Thymus (tissue), 11 donors: ENCODE data around the gene PHLDB2. TPM values are rescaled to one million over a fixed set of nuclear protein-coding genes. Genes with fewer than 3 reads are reported as not detected.

Experiments
- DNase-seq, 9 donors: peaks; one replicate each; pipeline ENCODE4 v3.0.0-alpha.2; 2013; ENCODE audit warnings: low spot score in 9 of 9, low read depth in 6 of 9, missing footprints in 1 of 9
- H3K27ac ChIP-seq, 2 donors: one replicate each; pipeline ENCODE4 v1.5.1; 2013; ENCODE audit warnings: control low read depth in 1 of 2, low read depth in 1 of 2, low read length in 1 of 2, mild to moderate bottlenecking in 1 of 2, moderate library complexity in 1 of 2
- H3K27me3 ChIP-seq, 2 donors: one replicate each; pipeline ENCODE4 v1.5.1; 2013; ENCODE audit warnings: low read length in 1 of 2; ENCODE audit not compliant: control insufficient read depth in 2 of 2, insufficient read depth in 1 of 2
- H3K36me3 ChIP-seq, 2 donors: one replicate each; pipeline ENCODE4 v1.5.1; 2013; ENCODE audit warnings: low read length in 1 of 2, mild to moderate bottlenecking in 1 of 2, moderate library complexity in 1 of 2; ENCODE audit not compliant: control insufficient read depth in 2 of 2, insufficient read depth in 2 of 2
- H3K4me1 ChIP-seq, 2 donors: one replicate each; pipeline ENCODE4 v1.5.1; 2013; ENCODE audit warnings: low read length in 2 of 2; ENCODE audit not compliant: control insufficient read depth in 2 of 2, insufficient read depth in 2 of 2
- H3K4me3 ChIP-seq, 2 donors: one replicate each; pipeline ENCODE4 v1.5.1; 2013; ENCODE audit warnings: low read length in 2 of 2, control low read depth in 1 of 2, mild to moderate bottlenecking in 1 of 2
- H3K9me3 ChIP-seq, 2 donors: one replicate each; pipeline ENCODE4 v1.5.1; 2013; ENCODE audit warnings: low read length in 1 of 2, mild to moderate bottlenecking in 1 of 2; ENCODE audit not compliant: control insufficient read depth in 2 of 2, insufficient read depth in 1 of 2
- WGBS: extraction: QIAGEN DNeasy Blood & Tissue Kit; methylation state at CpG from one replicate; pipeline ENCODE4 v1.1.7; 2013; 5-methylcytosine and 5-hydroxymethylcytosine counted together
- polyA plus RNA-seq: library from polyadenylated mRNA; stranded (reverse); fragments of 200-250 nt; gene quantifications from one replicate; pipeline ENCODE4 v1.2.3, GENCODE V29; 2013
- total RNA-seq: library from RNA; stranded (reverse); fragments of 120-200 nt; gene quantifications from one replicate; pipeline ENCODE4 v1.2.4, GENCODE V29; 2013
- donor health status: healthy.

PHLDB2 gene
- total and polyA plus RNA-seq, 2 donors, result 7.5 to 37.8 TPM

- WGBS, result 8% methylated on average over 61 of the region's 61 CpGs
- no peaks in the 10 kb centered on the region for H3K27me3 ChIP-seq
- H3K4me1 ChIP-seq, result peaks cover 5 to 9% of the 10 kb centered on the region in 2 donors
- H3K4me3 ChIP-seq, result peak within 1 kb of the TSS; percentile 90 to 94
- H3K36me3 ChIP-seq, result peaks cover 0 to 7% of the 10 kb centered on the region in 2 donors
- H3K9me3 ChIP-seq, result no peaks in the 10 kb centered on the region
- DNase-seq, result peak; percentile 99 to 100 (median 99)
- H3K27ac ChIP-seq, result peak within 1 kb of the TSS; percentile 92 to 96
Observed at GRCh38 chr3:111978583-111979433, 119.7 kb downstream of the PHLDB2 start, which contains the start of gene ABHD10. Gene ABHD10 (plus strand): TSS chr3:111979026. CDS start chr3:111979062, 36 bp downstream.

- H3K36me3 ChIP-seq, result peaks cover 0 to 11% of the 10 kb centered on the region in 2 donors
- H3K4me1 ChIP-seq, result peaks cover 5 to 9% of the 10 kb centered on the region in 2 donors
- DNase-seq, result peak in 3 of 9 donors; percentile 38 to 73 (median 60)
- H3K27ac ChIP-seq, result peak overlapping the region; percentile 92 to 96
- 22% methylated on average over 5 of the region's 5 CpGs for WGBS
- H3K4me3 ChIP-seq, result peak overlapping the region; percentile 90 to 94
- no peaks in the 10 kb centered on the region for H3K9me3 ChIP-seq
- H3K27me3 ChIP-seq, result no peaks in the 10 kb centered on the region
Observed at GRCh38 chr3:111979434-111980038, 120.5 kb downstream of the PHLDB2 start.

GRCh38 chr3:111980716-111981456, 121.8 kb downstream of the PHLDB2 start:
- peaks cover 0 to 14% of the 10 kb centered on the region in 2 donors for H3K36me3 ChIP-seq
- H3K4me3 ChIP-seq, result no peak overlapping the region
- WGBS, result 96% methylated on average over 10 of the region's 10 CpGs

GRCh38 chr3:111981457-111981763, 122.3 kb downstream of the PHLDB2 start:
- Histone ChIP-seq H3K36me3 (peaks cover 0 to 17% of the 10 kb centered on the region in 2 donors), H3K9me3 (no peaks in the 10 kb centered on the region), H3K27ac (no peak overlapping the region), H3K4me1 (peaks cover 5 to 9% of the 10 kb centered on the region in 2 donors), H3K4me3 (no peak overlapping the region), H3K27me3 (no peaks in the 10 kb centered on the region)
- no peak for DNase-seq
- 98% methylated on average over 3 of the region's 3 CpGs for WGBS

More at GRCh38 chr3:111980716-111981456, 121.8 kb downstream of the PHLDB2 start:
- Histone ChIP-seq H3K27ac (no peak overlapping the region), H3K4me1 (peaks cover 5 to 9% of the 10 kb centered on the region in 2 donors), H3K9me3 (no peaks in the 10 kb centered on the region), H3K27me3 (no peaks in the 10 kb centered on the region)
- no peak for DNase-seq

DNA sequence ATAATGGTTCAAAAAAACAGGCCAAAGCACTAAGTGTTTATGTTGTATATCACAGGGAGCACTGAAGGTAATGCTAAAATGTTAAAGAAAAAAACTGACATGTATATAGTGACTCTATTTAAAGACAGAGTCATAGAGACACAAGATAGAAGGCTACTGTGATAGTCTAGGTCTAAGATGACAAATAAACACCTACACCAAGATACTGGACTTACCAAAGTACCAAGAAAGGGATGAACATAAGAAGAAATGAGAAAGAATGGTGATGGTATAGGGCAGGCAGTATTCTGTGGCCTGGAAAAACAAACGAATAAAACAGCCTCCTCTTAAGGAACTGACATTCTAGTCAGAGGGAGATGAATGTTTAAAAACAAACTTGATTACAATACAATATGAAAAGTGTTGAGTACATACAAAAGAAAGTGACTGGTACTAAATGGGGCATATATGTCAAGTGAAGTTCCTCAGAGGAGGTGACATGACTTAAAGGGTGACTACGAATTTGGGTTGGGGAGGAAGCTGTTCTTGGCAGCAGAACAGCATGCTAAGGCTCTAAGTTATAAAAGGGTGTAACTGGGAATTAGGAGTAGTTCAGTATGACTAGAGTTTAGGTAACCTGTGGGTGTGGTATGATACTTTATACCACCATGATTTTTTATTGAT, 125.7 kb downstream of the PHLDB2 start:
- no peak for DNase-seq
- H3K4me1 ChIP-seq, result peaks cover 5 to 6% of the 10 kb centered on the region in 2 donors
- H3K27me3 ChIP-seq, result no peaks in the 10 kb centered on the region
- no peak overlapping the region for H3K4me3 ChIP-seq
- no peaks in the 10 kb centered on the region for H3K9me3 ChIP-seq
- WGBS, result 84% methylated on average over 2 of the region's 2 CpGs
- no peak overlapping the region for H3K27ac ChIP-seq
- peaks cover 15 to 43% of the 10 kb centered on the region in 2 donors for H3K36me3 ChIP-seq

GRCh38 chr3:111986800-111987199, 127.7 kb downstream of the PHLDB2 start:
- Histone ChIP-seq H3K36me3 (peaks cover 18 to 46% of the 10 kb centered on the region in 2 donors), H3K9me3 (no peaks in the 10 kb centered on the region), H3K4me1 (no peaks in the 10 kb centered on the region), H3K27me3 (no peaks in the 10 kb centered on the region), H3K27ac (no peak overlapping the region), H3K4me3 (no peak overlapping the region)
- no peak for DNase-seq
- 88% methylated on average over 3 of the region's 3 CpGs for WGBS

DNA sequence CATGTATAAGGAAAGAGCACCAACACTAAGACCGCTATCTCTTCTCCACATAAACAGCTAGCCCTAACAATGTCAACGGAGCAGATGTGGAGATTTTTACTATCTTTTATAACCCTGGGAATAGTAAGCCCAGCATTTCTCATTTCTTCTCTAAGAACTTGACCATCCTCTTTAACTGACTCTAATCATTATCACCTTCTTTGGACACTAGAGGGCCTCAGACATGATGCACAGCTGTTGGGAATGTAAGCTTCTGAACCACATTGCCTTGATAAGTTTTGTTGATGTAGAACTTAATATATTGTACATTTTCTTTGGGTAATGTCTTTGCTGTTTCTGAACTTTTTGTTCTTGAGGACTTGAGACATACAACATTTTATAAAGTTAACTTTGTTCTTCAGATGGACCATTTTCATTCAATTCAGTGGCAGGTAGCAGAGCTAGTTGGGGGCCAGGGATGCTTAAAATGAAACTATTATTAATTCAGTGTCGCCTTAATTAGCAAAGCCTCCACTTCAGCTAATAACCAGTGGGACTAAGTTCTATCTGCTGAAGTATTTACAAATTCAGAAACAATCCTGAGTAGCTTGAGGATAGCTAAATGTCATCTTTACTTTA, 130.1 kb downstream of the PHLDB2 start:
- Histone ChIP-seq H3K27ac (no peak overlapping the region), H3K36me3 (peaks cover 29 to 52% of the 10 kb centered on the region in 2 donors), H3K4me3 (no peak overlapping the region), H3K27me3 (no peaks in the 10 kb centered on the region), H3K9me3 (no peaks in the 10 kb centered on the region), H3K4me1 (no peaks in the 10 kb centered on the region)
- DNase-seq, result peak in 2 of 9 donors; percentile 33 to 66
- 91% methylated on average over 3 of the region's 3 CpGs for WGBS

DNA sequence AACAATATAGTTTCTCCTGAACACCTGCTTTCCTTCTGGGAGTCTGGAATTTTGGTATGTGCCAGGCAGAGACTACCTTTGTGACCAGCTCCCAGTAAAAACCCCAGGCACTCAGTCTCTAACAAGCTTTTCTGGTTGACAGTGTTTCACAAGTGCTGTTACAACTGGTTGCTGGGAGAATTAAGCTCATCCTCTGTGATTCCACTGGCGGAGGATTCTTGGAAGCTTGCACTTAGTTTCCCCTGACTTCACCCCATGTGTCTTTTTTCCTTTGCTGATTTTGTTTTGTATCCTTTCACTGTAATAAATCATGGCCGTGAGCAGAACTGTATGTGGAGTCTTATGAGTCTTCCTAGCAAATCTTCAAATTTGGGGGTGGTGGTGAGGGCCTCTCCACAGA, 134.0 kb downstream of the PHLDB2 start:
- Histone ChIP-seq H3K27me3 (no peaks in the 10 kb centered on the region), H3K27ac (no peak overlapping the region), H3K4me3 (no peak overlapping the region), H3K4me1 (no peaks in the 10 kb centered on the region), H3K9me3 (no peaks in the 10 kb centered on the region), H3K36me3 (peaks cover 19 to 33% of the 10 kb centered on the region in 2 donors)
- DNase-seq, result no peak
- WGBS, result 97% methylated on average over 2 of the region's 2 CpGs
